Neural cell (in vitro differentiated cells): ENCODE data around the gene GNL1. TPM values are rescaled to one million over a fixed set of nuclear protein-coding genes. Genes with fewer than 3 reads are reported as not detected.

Experiments used
- H2AFZ ChIP-seq: fragments of 200-600, 300-800 bp; sonication (generic), shearing (Covaris generic); 2 replicates; pipeline ENCODE4 v1.6.0; 2014; ENCODE audit warnings: low read depth, mild to moderate bottlenecking, antibody characterized with exemption, low read length, moderate library complexity
- H3F3A ChIP-seq: fragments of 200-600 bp; shearing (Covaris generic); 2 replicates; pipeline ENCODE4 v1.6.1; 2016; ENCODE audit warnings: mild to moderate bottlenecking, moderate library complexity, mixed read lengths, antibody characterized with exemption, low read length; ENCODE audit not compliant: insufficient read depth, poor library complexity, severe bottlenecking
- H3K27ac ChIP-seq: fragments of 200-600, 300-800 bp; sonication (generic), shearing (Covaris generic); 2 replicates; pipeline ENCODE4 v1.5.1; 2014; ENCODE audit warnings: mild to moderate bottlenecking, low read length, moderate library complexity
- H3K27me3 ChIP-seq: fragments of 300-800, 200-600 bp; sonication (generic), shearing (Covaris generic); 2 replicates; pipeline ENCODE4 v1.6.0; 2014; ENCODE audit warnings: mild to moderate bottlenecking, low read depth, low read length, moderate library complexity; ENCODE audit not compliant: insufficient read depth
- H3K36me3 ChIP-seq: fragments of 300-800, 200-600 bp; sonication (generic), shearing (Covaris generic); 2 replicates; pipeline ENCODE4 v1.5.1; 2014; ENCODE audit warnings: mild to moderate bottlenecking, antibody characterized with exemption, low read length, moderate library complexity; ENCODE audit not compliant: insufficient read depth
- H3K4me2 ChIP-seq: fragments of 300-800, 200-600 bp; sonication (generic), shearing (Covaris generic); 2 replicates; pipeline ENCODE4 v1.6.0; 2014; ENCODE audit warnings: mild to moderate bottlenecking, low read length
- H3K4me3 ChIP-seq: fragments of 300-800, 200-600 bp; sonication (generic), shearing (Covaris generic); 2 replicates; pipeline ENCODE4 v1.5.1; 2014; ENCODE audit warnings: mild to moderate bottlenecking, low read length, moderate library complexity
- H3K79me2 ChIP-seq: fragments of 200-600 bp; shearing (Covaris generic); replicated peaks from 2 replicates; pipeline ENCODE4 v1.6.0; 2014; ENCODE audit warnings: mild to moderate bottlenecking, low read length, moderate library complexity; ENCODE audit not compliant: insufficient read depth
- H3K9ac ChIP-seq: fragments of 300-800, 200-600 bp; sonication (generic), shearing (Covaris generic); 2 replicates; pipeline ENCODE4 v1.6.1; 2016; ENCODE audit warnings: mild to moderate bottlenecking, low read length, mixed read lengths
- H3K9me2 ChIP-seq: fragments of 200-600 bp; shearing (Covaris generic); 2 replicates; pipeline ENCODE4 v1.6.1; 2016; ENCODE audit warnings: mild to moderate bottlenecking, low read length, mixed read lengths; ENCODE audit not compliant: insufficient read depth
- H3K9me3 ChIP-seq: fragments of 200-600, 300-800 bp; sonication (generic), shearing (Covaris generic); 2 replicates; pipeline ENCODE4 v1.6.1; 2016; ENCODE audit warnings: mild to moderate bottlenecking, mixed run types, low read length, moderate library complexity, mixed read lengths
- H4K20me1 ChIP-seq: fragments of 200-600 bp; shearing (Covaris generic); 2 replicates; pipeline ENCODE4 v1.6.1; 2016; ENCODE audit warnings: mild to moderate bottlenecking, mixed run types; ENCODE audit not compliant: insufficient read depth
- EP300 ChIP-seq: fragments of 450-650 bp; conservative IDR thresholded peaks from 2 replicates; pipeline ENCODE4 v1.6.1; 2014; ENCODE audit warnings: antibody characterized with exemption, mild to moderate bottlenecking, moderate library complexity; ENCODE audit not compliant: poor library complexity, severe bottlenecking
- EZH2 ChIP-seq: fragments of 200-600, 300-800 bp; shearing (Covaris generic), sonication (generic); IDR thresholded peaks from 2 replicates; pipeline ENCODE4 v1.6.1; 2014; ENCODE audit warnings: antibody characterized with exemption, low read length, borderline replicate concordance, mild to moderate bottlenecking; ENCODE audit not compliant: insufficient read depth, poor library complexity, severe bottlenecking
- MXI1 ChIP-seq: fragments of 450-650 bp; conservative IDR thresholded peaks from 2 replicates; pipeline ENCODE4 v1.6.1; 2014; ENCODE audit warnings: antibody characterized with exemption, mild to moderate bottlenecking; ENCODE audit not compliant: poor library complexity, severe bottlenecking
- POLR2AphosphoS5 ChIP-seq: IDR thresholded peaks from 2 replicates; pipeline ENCODE4 v1.6.1; 2012
- RAD21 ChIP-seq: fragments of 450-650 bp; conservative IDR thresholded peaks from 2 replicates; pipeline ENCODE4 v1.6.1; 2014; ENCODE audit warnings: antibody characterized with exemption, mild to moderate bottlenecking, moderate library complexity
- REST ChIP-seq: IDR thresholded peaks from 2 replicates; pipeline ENCODE4 v1.6.1; 2012; ENCODE audit warnings: borderline replicate concordance
- SMC3 ChIP-seq: fragments of 450-650 bp; conservative IDR thresholded peaks from 2 replicates; pipeline ENCODE4 v1.6.1; 2014; ENCODE audit warnings: antibody characterized with exemption, mild to moderate bottlenecking, moderate library complexity; ENCODE audit not compliant: poor library complexity
- TAF1 ChIP-seq: IDR thresholded peaks from 2 replicates; pipeline ENCODE4 v1.6.1; 2012; ENCODE audit warnings: low read depth
- polyA plus RNA-seq: library from polyadenylated mRNA; depleted of rRNA; stranded (reverse); fragments of >200 nt; gene quantifications from 2 replicates; pipeline ENCODE4 v1.2.3, GENCODE V29; 2014
- TF ChIP-seq, protein P1 (sequence below): fragments of 450-650 bp; IDR thresholded peaks from 2 replicates; pipeline ENCODE4 v1.5.1; 2014; ENCODE audit warnings: antibody characterized with exemption, mild to moderate bottlenecking, moderate library complexity; ENCODE audit not compliant: poor library complexity, severe bottlenecking

The GNL1 gene
- polyA plus RNA-seq, 1 donor from 2014 or later = 38.9 TPM

- H3K27ac ChIP-seq = no peak overlapping the region
- peaks cover 8% of the 10 kb centered on the region for H3K36me3 ChIP-seq
- no peaks in the 10 kb centered on the region for H3F3A ChIP-seq
- no peaks in the 10 kb centered on the region for H3K9me3 ChIP-seq
- H3K4me3 ChIP-seq = no peak overlapping the region
- H3K79me2 ChIP-seq = no peaks in the 10 kb centered on the region
- no peak overlapping the region for H2AFZ ChIP-seq
- H3K27me3 ChIP-seq = no peaks in the 10 kb centered on the region
- H4K20me1 ChIP-seq = no peaks in the 10 kb centered on the region
- no peak overlapping the region for H3K9ac ChIP-seq
- no peak overlapping the region for H3K4me2 ChIP-seq
- TF ChIP-seq EZH2 = no peak
- no peak for TF ChIP-seq REST
- no peak for TF ChIP-seq MXI1
- TF ChIP-seq, protein P1, sequence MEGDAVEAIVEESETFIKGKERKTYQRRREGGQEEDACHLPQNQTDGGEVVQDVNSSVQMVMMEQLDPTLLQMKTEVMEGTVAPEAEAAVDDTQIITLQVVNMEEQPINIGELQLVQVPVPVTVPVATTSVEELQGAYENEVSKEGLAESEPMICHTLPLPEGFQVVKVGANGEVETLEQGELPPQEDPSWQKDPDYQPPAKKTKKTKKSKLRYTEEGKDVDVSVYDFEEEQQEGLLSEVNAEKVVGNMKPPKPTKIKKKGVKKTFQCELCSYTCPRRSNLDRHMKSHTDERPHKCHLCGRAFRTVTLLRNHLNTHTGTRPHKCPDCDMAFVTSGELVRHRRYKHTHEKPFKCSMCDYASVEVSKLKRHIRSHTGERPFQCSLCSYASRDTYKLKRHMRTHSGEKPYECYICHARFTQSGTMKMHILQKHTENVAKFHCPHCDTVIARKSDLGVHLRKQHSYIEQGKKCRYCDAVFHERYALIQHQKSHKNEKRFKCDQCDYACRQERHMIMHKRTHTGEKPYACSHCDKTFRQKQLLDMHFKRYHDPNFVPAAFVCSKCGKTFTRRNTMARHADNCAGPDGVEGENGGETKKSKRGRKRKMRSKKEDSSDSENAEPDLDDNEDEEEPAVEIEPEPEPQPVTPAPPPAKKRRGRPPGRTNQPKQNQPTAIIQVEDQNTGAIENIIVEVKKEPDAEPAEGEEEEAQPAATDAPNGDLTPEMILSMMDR = no peak
- no peak for TF ChIP-seq TAF1
- TF ChIP-seq SMC3 = no peak
- TF ChIP-seq POLR2AphosphoS5 = no peak
- no peak for TF ChIP-seq RAD21
- TF ChIP-seq EP300 = no peak
- no peaks in the 10 kb centered on the region for H3K9me2 ChIP-seq
These were observed 33.6 kb upstream of the GNL1 start for GRCh38 chr6:30589754-30590358.

GRCh38 chr6:30583921-30584320, 27.6 kb upstream of the GNL1 start:
- H3K9me2 ChIP-seq = no peaks in the 10 kb centered on the region
- H3K27ac ChIP-seq = no peak overlapping the region
- H3K27me3 ChIP-seq = no peaks in the 10 kb centered on the region
- no peaks in the 10 kb centered on the region for H3F3A ChIP-seq
- H3K9ac ChIP-seq = no peak overlapping the region
- H3K4me3 ChIP-seq = no peak overlapping the region
- TF ChIP-seq, protein P1 = no peak
- TF ChIP-seq MXI1 (no peak), SMC3 (no peak), REST (no peak), RAD21 (no peak), POLR2AphosphoS5 (no peak), EP300 (no peak)
- H3K4me2 ChIP-seq = no peak overlapping the region
- H4K20me1 ChIP-seq = no peaks in the 10 kb centered on the region
- H3K36me3 ChIP-seq = no peaks in the 10 kb centered on the region
- no peaks in the 10 kb centered on the region for H3K9me3 ChIP-seq
- H3K79me2 ChIP-seq = no peaks in the 10 kb centered on the region
- no peak overlapping the region for H2AFZ ChIP-seq
